ENCODE results near the gene SIM1. TPM values are rescaled to one million over a fixed set of nuclear protein-coding genes. Genes with fewer than 3 reads are reported as not detected.

Gene SIM1
- total RNA-seq, 1 experiment from 2014 or later = 0.17 TPM

DNA sequence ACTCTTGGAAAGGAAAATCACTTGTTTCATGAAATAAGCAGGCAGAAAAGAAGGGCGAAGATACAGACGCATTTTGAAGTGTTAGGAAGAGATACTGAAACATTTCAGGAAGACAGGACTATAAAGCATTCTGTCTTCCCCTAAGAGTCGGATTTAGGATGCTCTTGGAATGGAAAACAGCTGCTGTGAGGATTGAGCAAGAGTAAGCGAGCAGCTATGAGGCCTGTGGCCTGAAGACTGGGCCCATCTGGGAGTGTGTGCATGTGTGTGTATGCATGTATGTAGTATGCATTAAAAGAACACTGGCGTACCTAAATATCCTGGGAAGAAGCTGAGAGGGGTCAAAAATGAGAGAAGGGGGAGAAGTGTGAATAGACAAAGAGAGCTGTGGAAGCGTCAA, 83.6 kb downstream of the SIM1 start:
- Histone ChIP-seq H3K27me3 (replicated peaks; ENCODE audit: insufficient read depth, low read depth, low read length, poor library complexity) (no peaks in the 10 kb centered on the region), H3K9me3 (ENCODE audit: low read depth, low read length, poor library complexity, severe bottlenecking) (no peaks in the 10 kb centered on the region), H3K4me3 (ENCODE audit: low read depth, low read length, poor library complexity, severe bottlenecking) (no peak overlapping the region), H3K27ac (ENCODE audit: low read depth, low read length, poor library complexity, severe bottlenecking) (no peak overlapping the region), H3K36me3 (ENCODE audit: insufficient read depth, low read length, poor library complexity, severe bottlenecking) (no peaks in the 10 kb centered on the region), H3K4me1 (ENCODE audit: insufficient read depth, low read length, poor library complexity, severe bottlenecking) (no peaks in the 10 kb centered on the region)
- no TSS peak for BruUV-seq (replicated peaks)
- ChIA-PET POLR2A (ENCODE audit: low non-redundant PET) (no interaction called here), CTCF (no interaction called here)
- TF ChIP-seq EZH2 (IDR thresholded peaks at IDR 0.05; ENCODE audit: borderline replicate concordance, low read depth, low read length, poor library complexity, severe bottlenecking) = no peak
- no peak for DNase-seq (ENCODE audit: low spot score)
- intact Hi-C loops (cut with micrococcal nuclease; ENCODE audit: unreplicated experiment) = no loop called here

DNA sequence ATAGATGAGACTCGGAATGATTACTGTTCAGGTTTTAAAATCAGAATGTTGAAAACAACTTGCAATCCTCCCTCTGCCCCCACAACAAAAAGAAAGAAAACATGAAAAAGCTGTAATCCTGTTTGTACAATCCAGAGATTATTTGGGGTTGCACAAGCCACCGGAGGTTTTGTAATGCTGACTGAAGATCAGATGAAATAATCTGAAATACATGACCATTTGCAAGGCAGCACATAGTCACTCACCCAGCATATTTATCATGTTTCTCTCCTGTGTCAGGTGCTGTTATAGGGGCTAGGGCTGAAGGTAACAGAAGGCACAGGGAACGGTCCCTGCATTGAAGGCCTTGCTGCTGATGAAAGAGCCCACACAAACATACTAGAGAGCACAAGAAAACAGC, 85.3 kb downstream of the SIM1 start:
- intact Hi-C loops (cut with micrococcal nuclease; ENCODE audit: unreplicated experiment) = no loop called here
- no TSS peak for BruUV-seq (replicated peaks)
- H3K27me3 ChIP-seq (replicated peaks; ENCODE audit: insufficient read depth, low read depth, low read length, poor library complexity) = no peaks in the 10 kb centered on the region
- CTCF ChIA-PET = no interaction called here
- no peaks in the 10 kb centered on the region for H3K4me1 ChIP-seq (ENCODE audit: insufficient read depth, low read length, poor library complexity, severe bottlenecking)
- H3K36me3 ChIP-seq (ENCODE audit: insufficient read depth, low read length, poor library complexity, severe bottlenecking) = no peaks in the 10 kb centered on the region
- no peak for TF ChIP-seq EZH2 (IDR thresholded peaks at IDR 0.05; ENCODE audit: borderline replicate concordance, low read depth, low read length, poor library complexity, severe bottlenecking)
- TF ChIP-seq, protein P1, sequence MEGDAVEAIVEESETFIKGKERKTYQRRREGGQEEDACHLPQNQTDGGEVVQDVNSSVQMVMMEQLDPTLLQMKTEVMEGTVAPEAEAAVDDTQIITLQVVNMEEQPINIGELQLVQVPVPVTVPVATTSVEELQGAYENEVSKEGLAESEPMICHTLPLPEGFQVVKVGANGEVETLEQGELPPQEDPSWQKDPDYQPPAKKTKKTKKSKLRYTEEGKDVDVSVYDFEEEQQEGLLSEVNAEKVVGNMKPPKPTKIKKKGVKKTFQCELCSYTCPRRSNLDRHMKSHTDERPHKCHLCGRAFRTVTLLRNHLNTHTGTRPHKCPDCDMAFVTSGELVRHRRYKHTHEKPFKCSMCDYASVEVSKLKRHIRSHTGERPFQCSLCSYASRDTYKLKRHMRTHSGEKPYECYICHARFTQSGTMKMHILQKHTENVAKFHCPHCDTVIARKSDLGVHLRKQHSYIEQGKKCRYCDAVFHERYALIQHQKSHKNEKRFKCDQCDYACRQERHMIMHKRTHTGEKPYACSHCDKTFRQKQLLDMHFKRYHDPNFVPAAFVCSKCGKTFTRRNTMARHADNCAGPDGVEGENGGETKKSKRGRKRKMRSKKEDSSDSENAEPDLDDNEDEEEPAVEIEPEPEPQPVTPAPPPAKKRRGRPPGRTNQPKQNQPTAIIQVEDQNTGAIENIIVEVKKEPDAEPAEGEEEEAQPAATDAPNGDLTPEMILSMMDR (conservative IDR thresholded peaks at IDR 0.05; ENCODE audit: low read depth, low read length) = no peak
- POLR2A ChIA-PET (ENCODE audit: low non-redundant PET) = no interaction called here
- no peak for DNase-seq (ENCODE audit: low spot score)
- H3K27ac ChIP-seq (ENCODE audit: low read depth, low read length, poor library complexity, severe bottlenecking) = no peak overlapping the region
- H3K4me3 ChIP-seq (ENCODE audit: low read depth, low read length, poor library complexity, severe bottlenecking) = no peak overlapping the region
- no peaks in the 10 kb centered on the region for H3K9me3 ChIP-seq (ENCODE audit: low read depth, low read length, poor library complexity, severe bottlenecking)

DNA sequence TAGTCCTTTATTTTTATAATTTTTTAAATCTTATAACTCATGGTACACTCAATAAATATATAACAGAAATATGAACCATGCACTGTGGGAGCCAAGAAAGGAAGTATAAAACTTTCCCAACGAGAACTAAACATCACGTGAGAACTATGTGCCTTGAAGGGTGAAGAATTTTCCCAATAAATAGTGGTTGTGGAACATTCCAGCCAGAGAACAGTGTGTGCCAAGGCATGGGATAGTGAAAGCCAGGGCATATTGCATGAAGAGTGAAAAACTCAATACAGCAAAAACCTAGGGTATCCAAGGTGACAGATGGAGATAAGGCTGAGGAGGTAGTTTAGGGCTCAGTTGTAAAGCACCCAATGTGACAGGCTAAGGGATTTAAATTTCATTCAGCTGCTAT, 86.1 kb downstream of the SIM1 start:
- no TSS peak for BruUV-seq (replicated peaks)
- no peak overlapping the region for H3K27ac ChIP-seq (ENCODE audit: low read depth, low read length, poor library complexity, severe bottlenecking)
- intact Hi-C loops (cut with micrococcal nuclease; ENCODE audit: unreplicated experiment) = no loop called here
- no peaks in the 10 kb centered on the region for H3K9me3 ChIP-seq (ENCODE audit: low read depth, low read length, poor library complexity, severe bottlenecking)
- H3K27me3 ChIP-seq (replicated peaks; ENCODE audit: insufficient read depth, low read depth, low read length, poor library complexity) = no peaks in the 10 kb centered on the region
- POLR2A ChIA-PET (ENCODE audit: low non-redundant PET) = no interaction called here
- H3K4me1 ChIP-seq (ENCODE audit: insufficient read depth, low read length, poor library complexity, severe bottlenecking) = no peaks in the 10 kb centered on the region
- no peak for DNase-seq (ENCODE audit: low spot score)
- no peak overlapping the region for H3K4me3 ChIP-seq (ENCODE audit: low read depth, low read length, poor library complexity, severe bottlenecking)
- TF ChIP-seq EZH2 (IDR thresholded peaks at IDR 0.05; ENCODE audit: borderline replicate concordance, low read depth, low read length, poor library complexity, severe bottlenecking) = no peak
- TF ChIP-seq, protein P1 (conservative IDR thresholded peaks at IDR 0.05; ENCODE audit: low read depth, low read length) = no peak
- H3K36me3 ChIP-seq (ENCODE audit: insufficient read depth, low read length, poor library complexity, severe bottlenecking) = no peaks in the 10 kb centered on the region
- CTCF ChIA-PET = no interaction called here

DNA sequence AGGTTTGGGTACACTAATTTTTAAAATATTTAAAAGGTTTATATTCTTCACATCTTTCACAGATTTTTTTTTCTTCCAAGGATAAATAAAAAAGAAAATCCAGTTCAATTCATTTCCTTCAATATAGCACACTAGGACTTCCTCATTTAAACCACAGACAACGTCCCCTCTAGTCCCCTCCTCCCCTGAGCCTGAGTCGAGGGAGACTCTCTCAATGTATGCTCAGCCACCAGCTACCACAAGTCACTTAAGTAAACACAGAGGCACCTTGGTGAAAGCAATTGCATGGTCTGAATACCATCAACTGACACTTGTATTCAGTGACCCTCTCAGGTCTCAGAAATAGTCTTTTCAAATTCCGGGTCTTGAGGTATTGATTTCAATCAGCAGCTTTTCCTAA, 88.6 kb downstream of the SIM1 start:
- no peak for TF ChIP-seq EZH2 (IDR thresholded peaks at IDR 0.05; ENCODE audit: borderline replicate concordance, low read depth, low read length, poor library complexity, severe bottlenecking)
- TF ChIP-seq, protein P1 (conservative IDR thresholded peaks at IDR 0.05; ENCODE audit: low read depth, low read length) = no peak
- Histone ChIP-seq H3K27ac (ENCODE audit: low read depth, low read length, poor library complexity, severe bottlenecking) (no peak overlapping the region), H3K36me3 (ENCODE audit: insufficient read depth, low read length, poor library complexity, severe bottlenecking) (no peaks in the 10 kb centered on the region), H3K9me3 (ENCODE audit: low read depth, low read length, poor library complexity, severe bottlenecking) (no peaks in the 10 kb centered on the region), H3K4me3 (ENCODE audit: low read depth, low read length, poor library complexity, severe bottlenecking) (no peak overlapping the region), H3K27me3 (replicated peaks; ENCODE audit: insufficient read depth, low read depth, low read length, poor library complexity) (no peaks in the 10 kb centered on the region), H3K4me1 (ENCODE audit: insufficient read depth, low read length, poor library complexity, severe bottlenecking) (no peaks in the 10 kb centered on the region)
- intact Hi-C loops (cut with micrococcal nuclease; ENCODE audit: unreplicated experiment) = no loop called here
- no peak for DNase-seq (ENCODE audit: low spot score)
- ChIA-PET CTCF (no interaction called here), POLR2A (ENCODE audit: low non-redundant PET) (no interaction called here)
- no TSS peak for BruUV-seq (replicated peaks)

All from A673 (cell line).